Activated T-helper 9 cell treated with anti-CD3 and anti-CD28 coated beads, Interleukin-2, amount 50 U/mL, for 16 hours (primary cell): ENCODE results near the gene FSIP1.

Experiments used
- DNase-seq: peaks from one replicate; pipeline ENCODE4 v3.0.0-alpha.2; 2020; ENCODE audit warnings: low read depth

Gene FSIP1

GRCh38 chr15:39645138-39645975 is 137.3 kb downstream of the FSIP1 start:
- DNase-seq: no peak

- no peak for DNase-seq
These were observed 138.5 kb downstream of the FSIP1 start for GRCh38 chr15:39644136-39644535.

GRCh38 chr15:39643727-39644126 is 138.9 kb downstream of the FSIP1 start:
- no peak for DNase-seq

- no peak for DNase-seq
These were observed 140.5 kb downstream of the FSIP1 start for GRCh38 chr15:39642011-39642640.

- no peak for DNase-seq
These were observed 141.3 kb downstream of the FSIP1 start for GRCh38 chr15:39641191-39641889.

- no peak for DNase-seq
These were observed 142.0 kb downstream of the FSIP1 start for GRCh38 chr15:39640665-39641064.

GRCh38 chr15:39639037-39639436 is 143.6 kb downstream of the FSIP1 start:
- no peak for DNase-seq

- DNase-seq: no peak
These were observed 144.6 kb downstream of the FSIP1 start for GRCh38 chr15:39638041-39638440.

- no peak for DNase-seq
These were observed 151.3 kb downstream of the FSIP1 start for GRCh38 chr15:39631357-39631756.

GRCh38 chr15:39629906-39630305 is 152.7 kb downstream of the FSIP1 start:
- no peak for DNase-seq

GRCh38 chr15:39629371-39629770 is 153.3 kb downstream of the FSIP1 start:
- DNase-seq: peak; percentile 57

GRCh38 chr15:39628546-39629257 is 153.9 kb downstream of the FSIP1 start:
- no peak for DNase-seq

- DNase-seq: no peak
These were observed 154.5 kb downstream of the FSIP1 start for GRCh38 chr15:39628144-39628508.

GRCh38 chr15:39627451-39628143 is 155.0 kb downstream of the FSIP1 start:
- DNase-seq: no peak

- no peak for DNase-seq
These were observed 156.8 kb downstream of the FSIP1 start for GRCh38 chr15:39625856-39626255.

GRCh38 chr15:39625451-39625850 is 157.2 kb downstream of the FSIP1 start:
- DNase-seq: no peak

GRCh38 chr15:39624806-39625205 is 157.8 kb downstream of the FSIP1 start:
- peak; percentile 53 for DNase-seq

GRCh38 chr15:39623529-39623931 is 159.1 kb downstream of the FSIP1 start:
- DNase-seq: no peak

- DNase-seq: no peak
These were observed 159.8 kb downstream of the FSIP1 start for GRCh38 chr15:39622660-39623516.

- no peak for DNase-seq
These were observed 160.7 kb downstream of the FSIP1 start for GRCh38 chr15:39621976-39622375.

- no peak for DNase-seq
These were observed 161.4 kb downstream of the FSIP1 start for GRCh38 chr15:39621210-39621609.
